Astrocyte (in vitro differentiated cells and primary cell): ENCODE data around the gene CAPN7. TPM values are rescaled to one million over a fixed set of nuclear protein-coding genes. Genes with fewer than 3 reads are reported as not detected.

Source experiments
- DNase-seq: peaks from one replicate; pipeline ENCODE4 v3.0.0-alpha.2; 2010; ENCODE audit warnings: low read depth
- FAIRE-seq: peaks from 2 replicates; lab custom pipeline; 2011; peaks lifted over from hg19 to GRCh38; lab: Jason Lieb, UNC
- H2AFZ ChIP-seq: 2 replicates; pipeline ENCODE4 v1.6.0; 2012; ENCODE audit warnings: low read depth, low read length, inconsistent platforms
- H3K27ac ChIP-seq: 2 replicates; pipeline ENCODE4 v1.5.1; 2011; ENCODE audit warnings: low read depth, low read length, inconsistent platforms
- H3K27me3 ChIP-seq: 2 replicates; pipeline ENCODE4 v1.6.0; 2011; ENCODE audit warnings: low read length, inconsistent platforms; ENCODE audit not compliant: insufficient read depth
- H3K36me3 ChIP-seq: 2 replicates; pipeline ENCODE4 v1.5.1; 2011; ENCODE audit warnings: low read length, inconsistent platforms; ENCODE audit not compliant: insufficient read depth
- H3K4me1 ChIP-seq: 2 replicates; pipeline ENCODE4 v1.5.1; 2011; ENCODE audit warnings: low read length, inconsistent platforms; ENCODE audit not compliant: insufficient read depth
- H3K4me2 ChIP-seq: 2 replicates; pipeline ENCODE4 v1.6.0; 2012; ENCODE audit warnings: low read length, inconsistent platforms
- H3K4me3 ChIP-seq: 2 replicates; pipeline ENCODE4 v1.5.1; 2011; ENCODE audit warnings: low read depth, mild to moderate bottlenecking, low read length, inconsistent platforms; ENCODE audit not compliant: insufficient read depth
- H3K79me2 ChIP-seq: 2 replicates; pipeline ENCODE4 v1.6.0; 2012; ENCODE audit warnings: mild to moderate bottlenecking, low read length, inconsistent platforms; ENCODE audit not compliant: insufficient read depth
- H3K9ac ChIP-seq: 2 replicates; pipeline ENCODE4 v1.6.0; 2012; ENCODE audit warnings: mild to moderate bottlenecking, low read length, inconsistent platforms
- H3K9me3 ChIP-seq: 2 replicates; pipeline ENCODE4 v1.5.1; 2012; ENCODE audit warnings: low read depth, mild to moderate bottlenecking, low read length, inconsistent platforms; ENCODE audit not compliant: insufficient read depth
- H4K20me1 ChIP-seq: 2 replicates; pipeline ENCODE4 v1.6.0; 2012; ENCODE audit warnings: low read length, inconsistent platforms; ENCODE audit not compliant: insufficient read depth
- H3K27ac Mint-ChIP-seq: one replicate; pipeline ENCODE4 v1.8.0; 2021; ENCODE audit warnings: mild to moderate bottlenecking, mixed read lengths; ENCODE audit not compliant: unreplicated experiment
- H3K27me3 Mint-ChIP-seq: one replicate; pipeline ENCODE4 v1.8.0; 2021; ENCODE audit warnings: low read depth, mixed read lengths; ENCODE audit not compliant: unreplicated experiment
- H3K36me3 Mint-ChIP-seq: one replicate; pipeline ENCODE4 v1.8.0; 2021; ENCODE audit warnings: low read depth, mixed read lengths; ENCODE audit not compliant: unreplicated experiment
- H3K4me1 Mint-ChIP-seq: one replicate; pipeline ENCODE4 v1.8.0; 2021; ENCODE audit warnings: low read depth, mixed read lengths; ENCODE audit not compliant: unreplicated experiment
- H3K4me3 Mint-ChIP-seq: one replicate; pipeline ENCODE4 v1.8.0; 2021; ENCODE audit warnings: mild to moderate bottlenecking, moderate library complexity, mixed read lengths; ENCODE audit not compliant: unreplicated experiment
- H3K9me3 Mint-ChIP-seq: one replicate; pipeline ENCODE4 v1.8.0; 2021; ENCODE audit warnings: mild to moderate bottlenecking, mixed read lengths; ENCODE audit not compliant: unreplicated experiment
- EZH2 ChIP-seq: IDR thresholded peaks from 2 replicates; pipeline ENCODE4 v1.6.1; 2012; ENCODE audit warnings: mild to moderate bottlenecking, low read length, inconsistent platforms; ENCODE audit not compliant: insufficient read depth
- total RNA-seq: library from RNA; stranded (reverse); gene quantifications from 2 replicates; pipeline ENCODE4 v1.2.1, GENCODE V29; 2021
- TF ChIP-seq, protein P1 (sequence below): IDR thresholded peaks from 2 replicates; pipeline ENCODE4 v1.5.1; 2011; ENCODE audit warnings: low read depth, mild to moderate bottlenecking, inconsistent platforms, low read length, moderate library complexity; ENCODE audit not compliant: insufficient read depth

Gene CAPN7
- total RNA-seq, 1 donor from 2014 or later: 36.8 TPM

DNA sequence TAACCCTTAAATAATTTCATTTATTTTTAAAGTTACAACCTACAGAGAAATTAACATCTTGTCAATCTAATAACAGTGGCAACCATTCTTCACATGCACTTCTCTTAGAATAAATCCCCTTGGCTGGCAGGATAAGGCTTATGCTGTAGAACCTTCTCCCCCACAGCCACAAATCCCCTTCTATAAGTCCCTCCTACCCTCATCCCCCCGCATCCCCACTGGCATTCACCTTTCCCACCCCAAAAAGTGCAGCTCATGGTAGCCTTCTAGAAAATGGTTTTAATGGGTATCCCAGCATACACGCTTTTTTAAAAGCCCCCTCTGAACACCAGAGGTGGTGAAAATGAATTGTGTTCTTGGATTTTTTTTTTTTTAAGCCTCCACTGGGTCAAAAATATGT is 49.2 kb downstream of the CAPN7 start:
- no peak overlapping the region for H3K27ac ChIP-seq
- Mint-ChIP-seq H3K27ac (no peak overlapping the region), H3K27me3 (no peaks in the 10 kb centered on the region), H3K9me3 (no peaks in the 10 kb centered on the region), H3K4me3 (no peak overlapping the region), H3K4me1 (no peaks in the 10 kb centered on the region), H3K36me3 (peaks cover 21% of the 10 kb centered on the region)
- peaks cover 7% of the 10 kb centered on the region for H4K20me1 ChIP-seq
- no peaks in the 10 kb centered on the region for H3K4me1 ChIP-seq
- DNase-seq: no peak
- no peak for TF ChIP-seq EZH2
- TF ChIP-seq, protein P1, sequence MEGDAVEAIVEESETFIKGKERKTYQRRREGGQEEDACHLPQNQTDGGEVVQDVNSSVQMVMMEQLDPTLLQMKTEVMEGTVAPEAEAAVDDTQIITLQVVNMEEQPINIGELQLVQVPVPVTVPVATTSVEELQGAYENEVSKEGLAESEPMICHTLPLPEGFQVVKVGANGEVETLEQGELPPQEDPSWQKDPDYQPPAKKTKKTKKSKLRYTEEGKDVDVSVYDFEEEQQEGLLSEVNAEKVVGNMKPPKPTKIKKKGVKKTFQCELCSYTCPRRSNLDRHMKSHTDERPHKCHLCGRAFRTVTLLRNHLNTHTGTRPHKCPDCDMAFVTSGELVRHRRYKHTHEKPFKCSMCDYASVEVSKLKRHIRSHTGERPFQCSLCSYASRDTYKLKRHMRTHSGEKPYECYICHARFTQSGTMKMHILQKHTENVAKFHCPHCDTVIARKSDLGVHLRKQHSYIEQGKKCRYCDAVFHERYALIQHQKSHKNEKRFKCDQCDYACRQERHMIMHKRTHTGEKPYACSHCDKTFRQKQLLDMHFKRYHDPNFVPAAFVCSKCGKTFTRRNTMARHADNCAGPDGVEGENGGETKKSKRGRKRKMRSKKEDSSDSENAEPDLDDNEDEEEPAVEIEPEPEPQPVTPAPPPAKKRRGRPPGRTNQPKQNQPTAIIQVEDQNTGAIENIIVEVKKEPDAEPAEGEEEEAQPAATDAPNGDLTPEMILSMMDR: no peak
- H3K4me3 ChIP-seq: no peak overlapping the region
- H3K9ac ChIP-seq: no peak overlapping the region
- no peak overlapping the region for H2AFZ ChIP-seq
- H3K36me3 ChIP-seq: peaks cover 71% of the 10 kb centered on the region
- no peak for FAIRE-seq
- H3K27me3 ChIP-seq: no peaks in the 10 kb centered on the region
- H3K4me2 ChIP-seq: no peak overlapping the region
- no peaks in the 10 kb centered on the region for H3K9me3 ChIP-seq
- no peaks in the 10 kb centered on the region for H3K79me2 ChIP-seq

DNA sequence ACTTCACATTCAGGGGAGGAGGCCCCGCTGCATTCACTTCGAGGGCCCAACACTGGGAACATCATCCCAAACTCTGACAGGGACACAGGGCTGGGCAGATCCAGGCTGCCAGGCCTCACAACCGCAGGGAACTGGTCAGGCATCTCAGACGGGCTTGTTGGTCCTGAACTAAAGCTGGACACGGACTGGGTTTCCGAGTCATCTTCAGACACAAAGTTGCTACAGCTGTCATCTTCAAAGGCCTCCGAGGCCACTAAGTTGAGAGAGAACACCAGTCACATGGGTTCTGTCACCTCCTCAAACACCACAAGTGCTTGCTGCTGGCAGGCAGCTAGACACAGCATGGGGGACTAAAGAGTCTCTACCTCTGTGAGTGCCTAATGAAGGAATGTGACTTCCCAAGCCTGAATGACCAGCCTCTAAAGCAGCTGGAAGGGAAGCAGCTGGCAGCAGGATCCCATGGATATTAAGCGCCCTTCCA is 50.9 kb downstream of the CAPN7 start:
- no peak for DNase-seq
- Mint-ChIP-seq H3K9me3 (no peaks in the 10 kb centered on the region), H3K27me3 (no peaks in the 10 kb centered on the region), H3K4me1 (no peaks in the 10 kb centered on the region), H3K36me3 (peaks cover 29% of the 10 kb centered on the region), H3K4me3 (no peak overlapping the region), H3K27ac (no peak overlapping the region)
- H3K9me3 ChIP-seq: no peaks in the 10 kb centered on the region
- H3K4me2 ChIP-seq: no peak overlapping the region
- no peaks in the 10 kb centered on the region for H3K27me3 ChIP-seq
- H4K20me1 ChIP-seq: peaks cover 14% of the 10 kb centered on the region
- no peak overlapping the region for H3K4me3 ChIP-seq
- H3K27ac ChIP-seq: no peak overlapping the region
- no peak for FAIRE-seq
- peaks cover under 1% of the 10 kb centered on the region for H3K79me2 ChIP-seq
- TF ChIP-seq, protein P1: no peak
- no peak for TF ChIP-seq EZH2
- peaks cover 59% of the 10 kb centered on the region for H3K36me3 ChIP-seq
- H2AFZ ChIP-seq: no peak overlapping the region
- H3K4me1 ChIP-seq: no peaks in the 10 kb centered on the region
- H3K9ac ChIP-seq: no peak overlapping the region

DNA sequence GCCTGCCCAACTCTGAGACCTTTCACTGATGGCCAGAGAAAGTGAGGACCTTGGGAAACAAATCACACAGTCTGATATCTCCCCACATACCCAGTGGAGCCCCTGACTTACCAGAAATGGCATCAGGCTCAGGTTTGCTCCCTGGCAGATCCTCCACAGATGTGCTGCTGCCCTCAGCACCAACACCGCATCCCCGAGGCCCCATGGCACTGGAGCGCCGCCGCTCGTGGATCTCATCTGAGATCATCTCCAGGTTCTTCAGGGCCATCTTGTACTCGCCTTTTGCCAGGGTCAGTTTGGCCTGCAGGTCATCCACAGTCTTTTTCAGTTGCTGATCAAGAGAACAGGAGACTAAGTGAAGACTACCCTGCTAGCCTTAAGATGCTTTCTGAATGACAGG is 52.7 kb downstream of the CAPN7 start:
- no peak for TF ChIP-seq EZH2
- TF ChIP-seq, protein P1: no peak
- Mint-ChIP-seq H3K9me3 (no peaks in the 10 kb centered on the region), H3K36me3 (peaks cover 29% of the 10 kb centered on the region), H3K27ac (no peak overlapping the region), H3K27me3 (no peaks in the 10 kb centered on the region), H3K4me1 (no peaks in the 10 kb centered on the region), H3K4me3 (no peak overlapping the region)
- Histone ChIP-seq H3K4me2 (no peak overlapping the region), H3K4me3 (no peak overlapping the region), H3K9ac (no peak overlapping the region), H2AFZ (no peak overlapping the region), H3K4me1 (no peaks in the 10 kb centered on the region), H3K9me3 (no peaks in the 10 kb centered on the region), H3K36me3 (peaks cover 51% of the 10 kb centered on the region), H4K20me1 (peaks cover 21% of the 10 kb centered on the region), H3K27ac (no peak overlapping the region), H3K27me3 (no peaks in the 10 kb centered on the region), H3K79me2 (peaks cover 3% of the 10 kb centered on the region)
- FAIRE-seq: no peak
- no peak for DNase-seq
